Stimulated activated memory B cell treated with anti-CD40 and anti-IgM and Interleukin-4, amounts not matched to agents 10 μg/mL and 1 μg/mL and 100 μg/mL, for 72 hours (primary cell): ENCODE measurements around the gene STYXL1.

Experiments used
- ATAC-seq: fragments of 150-1000 bp; cut with Tn5 transposase; 2 replicates; pipeline ENCODE4 v1.10.0; 2021
- H3K27ac Mint-ChIP-seq: one replicate; pipeline ENCODE4 v1.8.0; 2022; ENCODE audit warnings: mild to moderate bottlenecking, mixed read lengths
- H3K27me3 Mint-ChIP-seq: one replicate; pipeline ENCODE4 v1.8.0; 2022; ENCODE audit warnings: mixed read lengths
- H3K36me3 Mint-ChIP-seq: one replicate; pipeline ENCODE4 v1.8.0; 2022; ENCODE audit warnings: mixed read lengths
- H3K4me1 Mint-ChIP-seq: one replicate; pipeline ENCODE4 v1.8.0; 2022; ENCODE audit warnings: mixed read lengths
- H3K4me3 Mint-ChIP-seq: one replicate; pipeline ENCODE4 v1.8.0; 2022; ENCODE audit warnings: mild to moderate bottlenecking, moderate library complexity, mixed read lengths
- H3K9me3 Mint-ChIP-seq: one replicate; pipeline ENCODE4 v1.8.0; 2022; ENCODE audit warnings: mixed read lengths

The STYXL1 gene

DNA sequence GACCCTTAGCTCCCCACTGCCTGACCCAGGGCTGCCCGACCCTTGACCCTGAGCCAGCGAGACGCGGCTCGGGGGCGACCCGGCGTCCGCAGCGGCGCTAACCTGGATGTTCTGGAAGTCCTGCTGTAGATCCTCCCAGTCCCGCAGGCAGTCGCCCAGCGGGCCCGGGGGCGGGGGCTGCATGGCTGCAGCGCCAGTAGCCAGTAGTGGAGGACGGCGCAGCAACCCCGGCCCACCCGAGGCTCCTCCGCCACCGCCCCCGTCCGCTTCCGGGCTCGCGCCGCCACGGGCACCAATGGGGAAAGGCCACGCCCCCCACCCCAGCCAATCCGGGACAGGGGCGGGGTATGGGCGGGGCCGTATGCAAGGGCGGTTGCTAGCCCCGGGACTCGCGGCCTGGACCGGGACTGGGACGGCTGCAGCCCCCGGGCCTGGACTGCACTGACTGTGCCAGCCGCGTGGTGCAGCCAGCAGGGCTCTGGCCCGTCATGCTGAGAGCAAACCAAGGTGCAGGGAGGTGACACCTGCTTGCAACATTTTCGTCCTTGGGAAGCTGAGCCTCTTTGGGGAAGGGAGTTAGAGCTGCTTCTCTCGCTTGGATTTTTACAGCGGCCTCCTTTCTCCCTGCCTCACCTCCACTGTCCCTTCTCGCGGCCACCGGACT is 53.3 kb downstream of the STYXL1 start, which contains the start of gene TMEM120A:
TMEM120A (minus strand) TSS at position 208 of the 664 bp plus-strand sequence; CDS start at position 183, 25 bp downstream.
- H3K27ac Mint-ChIP-seq: peak within 1 kb of the TSS; percentile 62
- peaks cover 40% of the 10 kb centered on the region for H3K36me3 Mint-ChIP-seq
- no peaks in the 10 kb centered on the region for H3K9me3 Mint-ChIP-seq
- peak within 1 kb of the TSS; percentile 83 for H3K4me3 Mint-ChIP-seq
- no peaks in the 10 kb centered on the region for H3K27me3 Mint-ChIP-seq
- H3K4me1 Mint-ChIP-seq: peaks cover 51% of the 10 kb centered on the region
- ATAC-seq: peak; percentile 98

DNA sequence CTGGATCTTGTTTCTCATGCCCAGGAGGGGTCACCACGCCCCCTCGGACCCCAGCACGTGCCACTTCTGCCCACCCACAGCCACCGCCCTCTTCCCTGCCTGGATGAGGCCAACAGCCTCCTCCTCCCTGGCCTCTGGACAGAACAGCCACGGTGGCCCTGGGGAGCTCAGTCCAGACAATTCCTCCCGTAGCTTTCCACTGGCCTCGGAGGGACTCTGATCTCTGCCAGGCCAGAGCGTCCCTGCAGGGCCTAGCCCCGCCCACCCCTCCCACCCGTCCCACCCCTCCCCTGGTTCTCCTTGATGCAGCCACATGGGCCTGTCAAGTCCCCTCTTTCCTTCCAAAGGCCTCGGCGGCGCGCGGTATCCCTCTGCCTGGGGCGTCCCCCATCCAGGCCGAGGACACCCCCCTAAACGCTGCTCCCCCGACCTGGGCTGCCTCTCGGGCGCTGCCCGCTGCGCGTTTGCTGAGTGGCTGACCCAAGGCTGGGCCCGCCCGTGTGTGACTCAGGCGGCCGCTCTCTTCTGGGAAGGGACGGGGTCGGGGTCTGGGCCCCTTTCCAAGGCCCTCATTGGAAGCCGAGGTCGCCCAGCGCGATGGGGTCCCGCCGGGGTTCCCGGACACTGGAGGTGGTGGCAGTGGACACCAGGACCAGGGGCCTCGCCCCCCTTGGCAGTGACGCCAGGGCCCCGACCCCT is 54.0 kb downstream of the STYXL1 start:
- ATAC-seq: peak; percentile 44
- H3K27me3 Mint-ChIP-seq: no peaks in the 10 kb centered on the region
- peak overlapping the region; percentile 83 for H3K4me3 Mint-ChIP-seq
- H3K27ac Mint-ChIP-seq: peak overlapping the region; percentile 62
- H3K36me3 Mint-ChIP-seq: peaks cover 34% of the 10 kb centered on the region
- peaks cover 55% of the 10 kb centered on the region for H3K4me1 Mint-ChIP-seq
- H3K9me3 Mint-ChIP-seq: no peaks in the 10 kb centered on the region

DNA sequence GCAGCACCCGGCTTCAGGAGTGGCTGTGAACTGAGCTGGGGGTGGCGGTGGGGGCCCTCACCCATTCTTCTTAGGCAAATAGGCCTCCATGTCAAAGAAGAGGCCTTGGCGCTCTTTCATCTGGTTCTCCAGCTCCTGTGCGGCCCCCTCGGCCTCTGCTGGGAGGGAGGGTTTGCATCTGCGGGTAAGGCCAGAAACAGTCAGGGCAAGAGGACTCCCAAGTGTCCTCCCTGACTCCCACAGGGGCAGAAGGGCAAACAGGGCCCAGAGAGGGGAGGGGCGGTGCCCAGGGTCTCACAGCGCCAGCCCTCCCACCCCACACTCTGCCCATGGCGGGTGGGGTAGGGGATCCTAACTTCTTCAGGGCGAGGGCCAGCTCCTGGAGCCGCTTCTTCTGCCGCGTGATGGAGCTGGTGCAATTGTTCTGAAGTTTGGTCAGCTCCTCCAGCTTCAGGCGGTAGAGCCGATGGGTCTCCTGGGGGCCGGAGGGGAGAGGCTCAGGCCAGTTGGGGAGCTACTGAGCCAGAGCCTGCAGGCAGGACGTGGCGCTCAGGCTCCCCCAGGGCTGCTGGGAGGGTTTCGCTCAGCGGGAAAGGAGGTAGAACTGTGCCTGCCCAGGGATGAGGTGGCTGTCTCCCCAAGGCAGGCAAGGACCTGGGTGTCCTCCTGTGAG is 55.6 kb downstream of the STYXL1 start:
- ATAC-seq: no peak
- Mint-ChIP-seq H3K9me3 (no peaks in the 10 kb centered on the region), H3K4me1 (peaks cover 50% of the 10 kb centered on the region), H3K27me3 (no peaks in the 10 kb centered on the region), H3K27ac (no peak overlapping the region), H3K36me3 (peaks cover 31% of the 10 kb centered on the region), H3K4me3 (no peak overlapping the region)

DNA sequence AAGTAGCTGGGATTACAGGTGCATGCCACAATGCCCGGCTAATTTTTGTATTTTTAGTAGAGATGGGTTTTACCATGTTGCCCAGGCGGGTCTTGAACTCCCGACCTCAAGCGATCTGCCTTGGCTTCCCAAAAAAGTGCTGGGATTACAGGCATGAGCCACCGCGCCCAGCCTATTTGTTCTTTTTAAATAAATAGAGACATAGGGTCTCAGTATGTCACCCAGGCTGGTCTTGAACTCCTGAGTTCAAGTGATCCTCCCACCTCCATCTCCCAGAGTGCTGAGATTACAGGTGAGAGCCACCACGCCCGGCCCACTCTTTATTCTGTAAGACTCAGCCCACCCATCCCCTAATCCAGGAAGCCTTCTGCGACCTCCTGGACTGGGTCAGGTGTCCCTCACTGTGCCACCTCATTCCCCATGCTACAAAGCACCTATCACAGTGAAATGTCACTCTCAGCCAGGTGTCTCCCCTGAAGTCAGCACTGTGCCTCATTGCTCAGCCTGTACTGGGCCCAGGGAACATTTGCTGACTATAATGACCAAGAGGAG is 56.2 kb downstream of the STYXL1 start:
- ATAC-seq: no peak
- no peak overlapping the region for H3K4me3 Mint-ChIP-seq
- peaks cover 31% of the 10 kb centered on the region for H3K36me3 Mint-ChIP-seq
- no peaks in the 10 kb centered on the region for H3K27me3 Mint-ChIP-seq
- H3K4me1 Mint-ChIP-seq: peaks cover 44% of the 10 kb centered on the region
- H3K27ac Mint-ChIP-seq: no peak overlapping the region
- H3K9me3 Mint-ChIP-seq: no peaks in the 10 kb centered on the region

DNA sequence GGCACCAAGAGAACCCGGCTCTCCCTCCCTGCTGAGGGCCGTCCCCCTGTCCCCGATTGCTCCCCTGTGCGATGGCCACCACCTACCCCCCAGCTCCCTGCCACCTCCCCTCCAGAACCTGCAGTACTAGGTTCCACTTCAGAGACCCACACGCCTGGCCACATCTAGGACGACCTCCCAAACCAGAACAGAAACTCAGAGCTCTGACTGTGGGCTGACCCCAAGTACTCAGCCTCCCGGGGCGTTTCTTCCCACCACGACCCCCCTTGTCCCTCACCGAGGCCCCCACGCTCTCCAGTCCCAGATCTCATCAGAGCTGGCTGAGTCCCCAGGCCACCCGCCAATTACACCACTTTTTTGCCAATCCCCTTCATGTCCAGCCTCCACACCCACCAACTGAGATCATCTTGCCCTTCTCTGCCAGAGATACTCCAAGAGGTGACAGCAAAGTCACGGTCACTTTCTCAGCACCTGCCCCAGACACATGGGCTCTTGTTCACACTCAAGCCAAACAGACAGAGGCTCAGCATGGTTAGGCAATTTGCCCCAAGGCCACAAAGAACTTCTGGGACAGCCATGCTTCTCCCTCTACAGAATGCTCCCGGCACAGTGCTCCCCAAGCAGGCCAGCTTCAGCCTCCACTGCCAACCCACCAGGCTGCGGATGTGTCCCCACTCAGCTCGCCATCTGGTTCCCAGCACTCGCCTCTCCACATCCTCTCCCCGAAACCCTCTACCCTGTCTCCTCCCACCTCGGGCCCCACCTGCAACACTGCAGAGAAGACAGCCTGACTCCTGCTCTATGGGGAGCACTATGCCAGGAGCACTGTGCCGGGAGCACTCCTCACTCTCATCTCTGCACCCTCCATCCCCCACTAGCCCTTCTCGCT is 58.1 kb downstream of the STYXL1 start:
- H3K36me3 Mint-ChIP-seq: peaks cover 30% of the 10 kb centered on the region
- H3K4me1 Mint-ChIP-seq: peaks cover 33% of the 10 kb centered on the region
- H3K9me3 Mint-ChIP-seq: no peaks in the 10 kb centered on the region
- peak overlapping the region; percentile 4 for H3K27ac Mint-ChIP-seq
- no peaks in the 10 kb centered on the region for H3K27me3 Mint-ChIP-seq
- H3K4me3 Mint-ChIP-seq: no peak overlapping the region
- ATAC-seq: no peak

DNA sequence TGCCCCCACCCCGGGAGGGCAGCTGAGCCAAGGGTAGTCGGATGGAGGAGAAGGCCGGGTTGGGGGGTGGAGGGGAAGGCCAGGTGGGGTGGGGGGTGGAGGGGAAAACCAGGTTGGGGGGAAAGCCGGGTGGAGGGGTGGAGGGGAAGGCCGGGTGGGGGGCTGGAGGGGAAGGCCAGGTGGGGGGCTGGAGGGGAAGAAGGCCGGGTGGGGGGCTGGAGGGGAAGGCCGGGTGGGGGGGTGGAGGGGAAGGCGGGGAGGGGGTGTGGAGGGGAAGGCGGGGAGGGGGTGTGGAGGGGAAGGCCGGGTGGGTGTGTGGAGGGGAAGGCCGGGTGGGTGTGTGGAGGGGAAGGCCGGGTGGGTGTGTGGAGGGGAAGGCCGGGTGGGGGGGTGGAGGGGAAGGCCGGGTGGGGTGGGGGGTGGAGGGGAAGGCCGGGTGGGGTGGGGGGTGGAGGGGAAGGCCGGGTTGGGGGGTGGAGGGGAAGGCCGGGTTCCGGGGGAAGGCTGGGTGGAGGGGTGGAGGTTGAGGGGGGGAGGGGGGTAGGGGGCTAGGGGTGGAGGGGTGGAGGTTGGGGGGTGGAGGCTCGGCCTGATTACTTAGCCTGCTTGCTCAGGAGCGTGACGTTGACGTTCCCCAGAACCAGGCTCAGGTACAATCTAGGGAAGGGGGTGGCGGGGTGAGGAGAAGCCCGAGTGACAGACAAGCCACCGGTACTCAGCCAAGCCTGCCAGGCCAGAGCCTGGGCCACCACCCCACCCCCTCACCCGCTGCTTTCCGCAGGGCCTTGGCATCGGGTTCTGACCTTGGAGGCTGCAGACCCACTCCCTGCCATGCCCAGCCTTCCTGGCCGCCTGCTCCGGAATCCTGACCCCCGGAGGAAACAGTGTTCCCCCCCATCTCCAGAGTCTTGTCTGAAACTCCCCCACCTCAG is 59.0 kb downstream of the STYXL1 start:
- ATAC-seq: no peak
- Mint-ChIP-seq H3K27me3 (no peaks in the 10 kb centered on the region), H3K9me3 (no peaks in the 10 kb centered on the region), H3K36me3 (peaks cover 35% of the 10 kb centered on the region), H3K27ac (no peak overlapping the region), H3K4me3 (no peak overlapping the region), H3K4me1 (peaks cover 29% of the 10 kb centered on the region)

DNA sequence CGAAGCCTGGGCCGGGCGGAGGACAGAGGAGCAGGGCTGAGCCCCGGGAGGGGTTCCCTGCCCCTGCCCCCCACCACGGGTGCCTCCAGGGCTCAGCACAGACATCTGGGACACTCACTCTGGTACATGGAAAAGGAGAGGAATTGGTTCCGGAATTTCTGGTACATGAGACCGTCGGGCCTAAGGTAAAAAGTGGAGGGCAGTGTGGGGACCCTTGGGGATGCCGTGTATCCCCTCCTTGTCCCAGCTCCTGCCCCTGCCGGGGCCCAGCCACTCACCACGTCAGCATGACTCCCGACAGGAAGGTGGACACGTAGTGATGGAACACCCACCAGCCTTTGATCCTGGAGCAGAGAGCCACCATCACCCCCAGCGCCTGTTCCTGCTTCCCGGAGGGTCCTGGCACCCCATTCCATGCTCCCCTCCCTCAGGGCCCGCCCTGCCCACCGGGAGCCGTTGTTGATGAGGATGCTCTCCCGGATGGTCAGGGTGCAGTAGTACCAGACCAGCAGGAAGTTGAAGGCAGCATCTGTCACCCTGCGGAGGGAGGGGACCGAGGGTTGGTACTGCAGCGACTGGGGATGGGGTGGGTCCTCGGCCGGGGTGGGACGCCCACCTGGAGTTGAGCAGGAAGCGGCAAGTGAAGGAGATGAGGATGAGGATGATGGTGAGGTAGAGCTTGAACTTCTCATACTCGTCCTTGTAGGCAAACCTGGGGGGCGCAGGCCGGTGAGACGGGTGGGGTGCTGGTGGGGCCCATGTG is 59.8 kb downstream of the STYXL1 start:
- Mint-ChIP-seq H3K36me3 (peaks cover 40% of the 10 kb centered on the region), H3K9me3 (no peaks in the 10 kb centered on the region), H3K4me1 (peaks cover 21% of the 10 kb centered on the region), H3K27me3 (no peaks in the 10 kb centered on the region), H3K4me3 (no peak overlapping the region), H3K27ac (no peak overlapping the region)
- no peak for ATAC-seq

DNA sequence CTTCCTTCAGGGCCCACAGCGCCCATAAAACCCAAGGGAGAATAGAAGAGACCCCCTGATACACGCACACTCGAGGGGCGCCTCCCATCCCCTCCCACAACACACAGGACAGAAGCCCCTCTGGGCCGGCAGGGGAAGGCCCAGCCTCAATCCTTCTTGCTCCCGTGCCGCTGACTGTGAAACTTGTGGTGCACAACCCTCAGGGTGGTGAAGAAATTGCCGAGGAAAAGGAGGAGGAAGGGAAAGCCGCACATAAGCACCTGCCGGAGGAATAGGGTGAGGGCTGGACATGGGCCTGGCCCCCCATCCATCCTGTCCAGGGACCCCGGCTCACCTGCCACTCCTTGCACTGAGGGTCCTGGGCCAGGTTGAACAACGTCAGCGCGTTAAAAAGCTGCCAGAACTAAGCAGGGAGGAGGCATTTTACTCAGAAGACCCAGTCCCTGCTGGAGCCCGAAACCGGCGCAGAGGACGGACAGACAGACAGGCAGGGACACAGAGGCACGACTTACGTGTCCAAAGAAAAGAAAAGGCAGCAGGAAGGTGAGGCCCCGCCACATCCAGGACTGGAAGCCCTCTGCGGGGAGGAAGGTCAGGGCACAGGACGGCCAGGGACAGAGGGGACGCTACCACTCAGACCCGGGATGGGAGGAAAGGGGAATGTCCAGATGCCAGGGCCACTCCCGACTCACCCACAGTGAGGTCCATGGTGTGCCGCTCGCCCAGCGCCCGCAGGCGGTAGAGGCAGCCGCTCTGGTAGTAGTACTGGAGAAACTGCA is 60.6 kb downstream of the STYXL1 start:
- H3K4me3 Mint-ChIP-seq: no peak overlapping the region
- no peak for ATAC-seq
- H3K4me1 Mint-ChIP-seq: peaks cover 20% of the 10 kb centered on the region
- H3K9me3 Mint-ChIP-seq: no peaks in the 10 kb centered on the region
- H3K36me3 Mint-ChIP-seq: peaks cover 48% of the 10 kb centered on the region
- H3K27ac Mint-ChIP-seq: no peak overlapping the region
- H3K27me3 Mint-ChIP-seq: no peaks in the 10 kb centered on the region

DNA sequence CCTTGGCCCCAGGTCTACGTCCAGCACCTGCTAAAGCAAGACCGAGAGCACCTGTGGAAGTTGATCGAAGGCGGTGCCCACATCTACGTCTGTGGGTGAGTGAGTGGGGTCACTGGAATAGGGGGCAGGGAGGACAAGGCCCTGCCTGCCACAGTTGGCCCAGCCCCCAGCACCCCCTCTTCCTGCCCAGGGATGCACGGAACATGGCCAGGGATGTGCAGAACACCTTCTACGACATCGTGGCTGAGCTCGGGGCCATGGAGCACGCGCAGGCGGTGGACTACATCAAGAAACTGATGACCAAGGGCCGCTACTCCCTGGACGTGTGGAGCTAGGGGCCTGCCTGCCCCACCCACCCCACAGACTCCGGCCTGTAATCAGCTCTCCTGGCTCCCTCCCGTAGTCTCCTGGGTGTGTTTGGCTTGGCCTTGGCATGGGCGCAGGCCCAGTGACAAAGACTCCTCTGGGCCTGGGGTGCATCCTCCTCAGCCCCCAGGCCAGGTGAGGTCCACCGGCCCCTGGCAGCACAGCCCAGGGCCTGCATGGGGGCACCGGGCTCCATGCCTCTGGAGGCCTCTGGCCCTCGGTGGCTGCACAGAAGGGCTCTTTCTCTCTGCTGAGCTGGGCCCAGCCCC is 61.5 kb downstream of the STYXL1 start:
- peaks cover 54% of the 10 kb centered on the region for H3K36me3 Mint-ChIP-seq
- no peaks in the 10 kb centered on the region for H3K9me3 Mint-ChIP-seq
- no peaks in the 10 kb centered on the region for H3K27me3 Mint-ChIP-seq
- H3K27ac Mint-ChIP-seq: no peak overlapping the region
- H3K4me3 Mint-ChIP-seq: no peak overlapping the region
- H3K4me1 Mint-ChIP-seq: peaks cover 20% of the 10 kb centered on the region
- ATAC-seq: no peak

DNA sequence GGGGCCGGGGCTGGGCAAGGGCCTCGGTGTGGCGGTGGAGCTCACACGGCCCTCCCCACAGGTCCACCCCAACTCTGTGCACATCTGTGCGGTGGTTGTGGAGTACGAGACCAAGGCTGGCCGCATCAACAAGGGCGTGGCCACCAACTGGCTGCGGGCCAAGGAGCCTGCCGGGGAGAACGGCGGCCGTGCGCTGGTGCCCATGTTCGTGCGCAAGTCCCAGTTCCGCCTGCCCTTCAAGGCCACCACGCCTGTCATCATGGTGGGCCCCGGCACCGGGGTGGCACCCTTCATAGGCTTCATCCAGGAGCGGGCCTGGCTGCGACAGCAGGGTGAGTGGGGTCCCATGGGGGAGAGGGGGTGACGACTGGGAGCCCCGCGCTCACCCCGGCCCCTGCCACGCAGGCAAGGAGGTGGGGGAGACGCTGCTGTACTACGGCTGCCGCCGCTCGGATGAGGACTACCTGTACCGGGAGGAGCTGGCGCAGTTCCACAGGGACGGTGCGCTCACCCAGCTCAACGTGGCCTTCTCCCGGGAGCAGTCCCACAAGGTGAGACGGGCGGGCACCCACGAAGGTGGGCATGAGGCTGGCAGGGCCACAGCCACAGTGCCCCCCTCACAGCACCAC is 62.2 kb downstream of the STYXL1 start:
- ATAC-seq: no peak
- H3K36me3 Mint-ChIP-seq: peaks cover 54% of the 10 kb centered on the region
- no peak overlapping the region for H3K4me3 Mint-ChIP-seq
- H3K9me3 Mint-ChIP-seq: no peaks in the 10 kb centered on the region
- H3K27me3 Mint-ChIP-seq: no peaks in the 10 kb centered on the region
- H3K4me1 Mint-ChIP-seq: peaks cover 15% of the 10 kb centered on the region
- H3K27ac Mint-ChIP-seq: no peak overlapping the region

DNA sequence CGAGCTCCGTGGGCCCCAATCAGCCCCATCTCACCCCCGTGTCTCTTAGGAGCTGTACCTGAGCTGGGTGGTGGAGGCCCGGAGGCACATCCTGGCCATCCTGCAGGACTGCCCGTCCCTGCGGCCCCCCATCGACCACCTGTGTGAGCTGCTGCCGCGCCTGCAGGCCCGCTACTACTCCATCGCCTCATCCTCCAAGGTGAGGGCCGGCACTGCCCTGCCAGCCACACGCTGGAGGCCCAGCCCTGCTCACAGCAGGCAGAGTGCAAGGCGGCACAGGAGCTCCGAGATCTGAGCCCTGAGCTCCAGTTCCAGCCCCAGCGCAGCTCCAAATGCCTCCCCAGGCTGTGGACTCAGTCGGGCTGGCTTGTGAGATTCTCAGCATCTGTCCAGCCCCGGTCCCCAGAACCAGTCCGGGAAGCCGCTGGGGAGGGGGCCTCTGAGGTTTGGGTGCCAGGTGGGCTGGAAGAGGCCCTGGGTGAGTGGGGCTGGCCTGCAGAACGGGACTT is 62.7 kb downstream of the STYXL1 start:
- H3K4me3 Mint-ChIP-seq: no peak overlapping the region
- no peaks in the 10 kb centered on the region for H3K9me3 Mint-ChIP-seq
- ATAC-seq: no peak
- peaks cover 9% of the 10 kb centered on the region for H3K4me1 Mint-ChIP-seq
- no peak overlapping the region for H3K27ac Mint-ChIP-seq
- H3K36me3 Mint-ChIP-seq: peaks cover 59% of the 10 kb centered on the region
- H3K27me3 Mint-ChIP-seq: no peaks in the 10 kb centered on the region
